GM21576 (cell line): Measurements from ENCODE around the gene GOLGA1.
"Not testable (repeated sequence)": the region's sequence is repeated elsewhere in the genome, so short reads cannot be mapped to it uniquely, and the experiment has no call there.

Experiments
- ATAC-seq: cut with Tn5 transposase; IDR thresholded peaks from one replicate; pipeline ENCODE4 v1.9.1; 2021; ENCODE audit warnings: mild to moderate bottlenecking, moderate library complexity; ENCODE audit not compliant: unreplicated experiment

The GOLGA1 gene

GRCh38 chr9:124841075-124841821 lies 99.6 kb downstream of the GOLGA1 start:
- no peak for ATAC-seq

- ATAC-seq, result no peak
Observed at GRCh38 chr9:124840300-124840833, 100.5 kb downstream of the GOLGA1 start.

- ATAC-seq, result no peak
Observed at GRCh38 chr9:124839612-124840299, 101.1 kb downstream of the GOLGA1 start.

- ATAC-seq, result not testable (repeated sequence)
Observed at GRCh38 chr9:124838567-124839275, 102.2 kb downstream of the GOLGA1 start.

- ATAC-seq, result not testable (repeated sequence)
Observed at GRCh38 chr9:124838132-124838531, 102.8 kb downstream of the GOLGA1 start.

- no peak for ATAC-seq
Observed at GRCh38 chr9:124835026-124835557, 105.8 kb downstream of the GOLGA1 start.

GRCh38 chr9:124834591-124834990 lies 106.3 kb downstream of the GOLGA1 start:
- no peak for ATAC-seq

GRCh38 chr9:124831642-124832364 lies 109.1 kb downstream of the GOLGA1 start:
- ATAC-seq, result no peak

- ATAC-seq, result no peak
Observed at GRCh38 chr9:124830593-124830992, 110.3 kb downstream of the GOLGA1 start.

GRCh38 chr9:124829334-124829669 lies 111.6 kb downstream of the GOLGA1 start:
- ATAC-seq, result no peak

- ATAC-seq, result no peak
Observed at GRCh38 chr9:124828489-124829333, 112.2 kb downstream of the GOLGA1 start.
